ENCODE measurements around the gene HNF4A.

HNF4A gene

GRCh38 chr20:44464514-44464913, 109.0 kb downstream of the HNF4A start:
- H3K9me3 ChIP-seq (ENCODE audit: insufficient read depth, low read length) = no peaks in the 10 kb centered on the region
- H4K20me1 ChIP-seq (ENCODE audit: insufficient read depth, low read length) = no peaks in the 10 kb centered on the region
- no peaks in the 10 kb centered on the region for H3K79me2 ChIP-seq (ENCODE audit: low read length)
- no peaks in the 10 kb centered on the region for H3K36me3 ChIP-seq (replicated peaks; ENCODE audit: low read depth, low read length)
- H3K4me2 ChIP-seq (ENCODE audit: low read length) = no peak overlapping the region
- H3K4me1 ChIP-seq (ENCODE audit: low read length) = no peaks in the 10 kb centered on the region
- TF ChIP-seq CTCF (IDR thresholded peaks at IDR 0.05; ENCODE audit: low read depth, low read length) (no peak), EZH2phosphoT487 (IDR thresholded peaks at IDR 0.05; ENCODE audit: low read depth) (no peak)
- no peak overlapping the region for H2AFZ ChIP-seq (ENCODE audit: low read depth, low read length)
- H3K27ac ChIP-seq (ENCODE audit: low read length) = no peak overlapping the region
- H3K4me3 ChIP-seq (ENCODE audit: low read length) = no peak overlapping the region
- no peak overlapping the region for H3K9ac ChIP-seq (ENCODE audit: low read length)
- H3K27me3 ChIP-seq (ENCODE audit: low read depth, low read length) = peaks cover 34% of the 10 kb centered on the region

- Histone ChIP-seq H3K27me3 (ENCODE audit: low read depth, low read length) (peaks cover 36% of the 10 kb centered on the region), H3K36me3 (replicated peaks; ENCODE audit: low read depth, low read length) (no peaks in the 10 kb centered on the region), H3K4me3 (ENCODE audit: low read length) (no peak overlapping the region), H3K4me1 (ENCODE audit: low read length) (no peaks in the 10 kb centered on the region), H3K4me2 (ENCODE audit: low read length) (no peak overlapping the region), H2AFZ (ENCODE audit: low read depth, low read length) (no peak overlapping the region), H3K9ac (ENCODE audit: low read length) (no peak overlapping the region), H3K79me2 (ENCODE audit: low read length) (no peaks in the 10 kb centered on the region), H3K27ac (ENCODE audit: low read length) (no peak overlapping the region), H4K20me1 (ENCODE audit: insufficient read depth, low read length) (no peaks in the 10 kb centered on the region), H3K9me3 (ENCODE audit: insufficient read depth, low read length) (no peaks in the 10 kb centered on the region)
- TF ChIP-seq CTCF (IDR thresholded peaks at IDR 0.05; ENCODE audit: low read depth, low read length) (no peak), EZH2phosphoT487 (IDR thresholded peaks at IDR 0.05; ENCODE audit: low read depth) (no peak)
Measured at GRCh38 chr20:44465001-44465560, 109.6 kb downstream of the HNF4A start.

- Histone ChIP-seq H3K27me3 (ENCODE audit: low read depth, low read length) (peaks cover 47% of the 10 kb centered on the region), H3K9ac (ENCODE audit: low read length) (no peak overlapping the region), H4K20me1 (ENCODE audit: insufficient read depth, low read length) (no peaks in the 10 kb centered on the region), H3K27ac (ENCODE audit: low read length) (no peak overlapping the region), H3K36me3 (replicated peaks; ENCODE audit: low read depth, low read length) (no peaks in the 10 kb centered on the region), H3K4me1 (ENCODE audit: low read length) (no peaks in the 10 kb centered on the region), H2AFZ (ENCODE audit: low read depth, low read length) (no peak overlapping the region), H3K4me3 (ENCODE audit: low read length) (no peak overlapping the region), H3K4me2 (ENCODE audit: low read length) (no peak overlapping the region), H3K9me3 (ENCODE audit: insufficient read depth, low read length) (no peaks in the 10 kb centered on the region), H3K79me2 (ENCODE audit: low read length) (no peaks in the 10 kb centered on the region)
- TF ChIP-seq EZH2phosphoT487 (IDR thresholded peaks at IDR 0.05; ENCODE audit: low read depth) = no peak
- no peak for TF ChIP-seq CTCF (IDR thresholded peaks at IDR 0.05; ENCODE audit: low read depth, low read length)
Measured at GRCh38 chr20:44467289-44467883, 111.9 kb downstream of the HNF4A start.

GRCh38 chr20:44468044-44468782, 112.7 kb downstream of the HNF4A start:
- TF ChIP-seq EZH2phosphoT487 (IDR thresholded peaks at IDR 0.05; ENCODE audit: low read depth) (no peak), CTCF (IDR thresholded peaks at IDR 0.05; ENCODE audit: low read depth, low read length) (no peak)
- Histone ChIP-seq H3K36me3 (replicated peaks; ENCODE audit: low read depth, low read length) (no peaks in the 10 kb centered on the region), H2AFZ (ENCODE audit: low read depth, low read length) (no peak overlapping the region), H3K27ac (ENCODE audit: low read length) (no peak overlapping the region), H3K4me3 (ENCODE audit: low read length) (no peak overlapping the region), H3K4me2 (ENCODE audit: low read length) (no peak overlapping the region), H3K27me3 (ENCODE audit: low read depth, low read length) (peaks cover 47% of the 10 kb centered on the region), H3K79me2 (ENCODE audit: low read length) (no peaks in the 10 kb centered on the region), H3K9ac (ENCODE audit: low read length) (no peak overlapping the region), H3K9me3 (ENCODE audit: insufficient read depth, low read length) (no peaks in the 10 kb centered on the region), H3K4me1 (ENCODE audit: low read length) (no peaks in the 10 kb centered on the region), H4K20me1 (ENCODE audit: insufficient read depth, low read length) (no peaks in the 10 kb centered on the region)
